Activated CD4-positive, alpha-beta T cell treated with anti-CD3 and anti-CD28 coated beads for 4 hours (primary cell): ENCODE data around the gene ARL6IP5.

Source experiments
- DNase-seq, 2 donors: peaks; one replicate each; pipeline ENCODE4 v3.0.0-alpha.2; 2020

ARL6IP5 gene, protein sequence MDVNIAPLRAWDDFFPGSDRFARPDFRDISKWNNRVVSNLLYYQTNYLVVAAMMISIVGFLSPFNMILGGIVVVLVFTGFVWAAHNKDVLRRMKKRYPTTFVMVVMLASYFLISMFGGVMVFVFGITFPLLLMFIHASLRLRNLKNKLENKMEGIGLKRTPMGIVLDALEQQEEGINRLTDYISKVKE

DNA sequence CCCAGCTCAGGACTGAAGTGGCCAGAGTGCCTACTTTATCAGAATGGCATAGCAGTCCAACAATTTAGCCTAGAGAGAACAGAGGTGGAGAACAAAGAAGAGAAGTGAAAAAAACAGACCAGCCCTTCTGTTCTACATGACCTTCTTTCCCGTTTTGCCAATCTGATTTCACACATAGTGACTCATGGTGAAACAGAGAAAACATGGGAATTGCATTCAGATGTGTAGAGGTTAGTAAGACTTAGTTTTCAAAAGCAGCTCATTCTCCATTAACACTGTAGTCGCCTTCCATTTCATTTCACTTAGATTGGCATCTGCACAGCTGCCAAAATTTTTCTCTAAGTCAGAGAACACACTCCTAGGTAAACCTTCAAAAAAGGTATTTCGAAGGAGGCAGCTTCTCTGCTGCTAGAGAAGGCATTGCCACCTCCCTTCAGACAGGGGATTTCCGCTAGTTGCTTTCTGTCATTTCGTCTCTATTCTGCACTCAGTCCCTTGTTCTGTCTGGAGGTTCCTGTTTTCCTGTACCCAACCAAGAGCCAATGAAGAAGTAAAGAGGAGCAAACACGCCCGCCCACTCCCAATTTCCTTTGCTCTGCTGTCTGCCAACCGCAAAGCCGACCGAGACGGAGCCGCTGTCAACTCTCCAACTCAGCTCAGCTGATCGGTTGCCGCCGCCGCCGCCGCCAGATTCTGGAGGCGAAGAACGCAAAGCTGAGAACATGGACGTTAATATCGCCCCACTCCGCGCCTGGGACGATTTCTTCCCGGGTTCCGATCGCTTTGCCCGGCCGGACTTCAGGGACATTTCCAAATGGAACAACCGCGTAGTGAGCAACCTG lies at the start of gene ARL6IP5:
TSS of gene ARL6IP5 (plus strand) at position 612 of the 842 bp plus-strand sequence. CDS start at position 723, 111 bp downstream.
- peak; percentile 87 to 89 for DNase-seq

DNA sequence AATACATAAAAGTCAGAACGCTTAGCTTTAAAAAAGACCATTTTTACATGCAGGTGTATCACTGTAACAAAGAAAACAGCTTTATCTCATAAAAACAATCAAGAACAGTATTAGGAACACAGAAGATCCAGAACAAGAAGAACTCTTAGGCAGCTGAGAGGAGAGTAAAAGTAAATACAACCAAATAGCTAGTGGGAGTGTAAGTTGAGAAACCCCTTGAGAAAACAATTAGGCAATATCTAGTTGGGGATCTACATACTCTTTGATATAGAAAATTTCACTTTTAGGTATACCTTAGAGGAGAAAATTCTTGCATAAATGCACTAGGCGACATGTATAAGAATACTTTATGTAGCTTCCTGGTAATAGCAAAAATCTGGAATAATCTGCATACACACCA lies 40.1 kb upstream of the ARL6IP5 start:
- DNase-seq = no peak

DNA sequence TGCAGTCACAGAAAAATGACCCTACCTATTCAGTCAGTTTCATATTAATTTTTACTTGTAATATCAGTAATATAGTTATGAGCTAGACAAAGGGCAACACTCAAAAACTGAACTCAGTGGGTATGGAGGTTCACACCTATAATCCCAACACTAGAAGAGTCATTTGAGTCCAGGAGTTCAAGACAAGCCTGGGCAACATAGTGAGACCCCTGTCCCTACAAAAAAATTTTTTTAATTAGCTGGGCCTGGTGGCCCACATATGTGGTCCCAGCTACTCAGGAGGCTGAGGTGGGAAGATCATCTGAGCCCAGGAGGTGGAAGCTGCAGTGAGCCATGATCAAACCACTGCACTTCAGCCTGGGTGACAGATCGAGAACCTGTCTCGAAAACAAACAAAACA lies 35.7 kb upstream of the ARL6IP5 start:
- DNase-seq = no peak

DNA sequence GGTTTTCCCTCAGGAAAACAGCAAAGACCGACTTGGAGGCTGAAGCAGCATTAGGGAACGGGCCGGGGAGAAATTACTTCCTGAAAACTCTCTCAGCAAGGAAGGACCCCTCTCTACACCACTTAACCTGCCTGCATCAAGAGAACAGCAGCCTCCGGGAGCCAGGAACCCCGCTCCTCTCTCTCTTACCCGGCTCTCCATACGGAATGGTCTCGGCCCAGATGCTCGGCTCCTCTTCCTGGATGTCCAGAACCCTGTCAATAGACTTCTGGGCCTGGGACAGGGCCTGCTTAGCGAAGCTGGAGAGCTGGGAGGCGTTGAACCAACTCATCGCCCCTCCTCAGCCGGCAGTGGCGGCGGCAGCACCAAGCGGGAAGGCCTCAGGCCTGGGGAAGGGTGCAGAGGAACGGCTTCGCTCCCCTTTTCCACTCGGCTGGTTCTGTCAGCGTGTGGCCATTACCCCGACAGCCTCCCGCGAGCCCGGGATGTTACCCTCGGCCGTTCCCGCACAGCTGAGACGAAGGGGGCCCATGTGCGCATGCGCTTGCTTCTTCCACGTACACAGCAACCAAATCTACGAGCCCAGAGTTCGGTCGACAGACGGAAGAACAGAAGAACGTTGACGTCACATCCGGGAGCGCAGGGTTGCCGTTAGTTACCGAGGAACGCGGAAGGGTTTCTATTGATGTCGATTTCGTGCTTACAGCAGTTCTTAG lies 32.8 kb upstream of the ARL6IP5 start, which contains the start of gene TMF1:
TSS of gene TMF1 (minus strand) at position 578 of the 716 bp plus-strand sequence. CDS start at position 331, 247 bp downstream.
- peak; percentile 97 to 98 for DNase-seq

DNA sequence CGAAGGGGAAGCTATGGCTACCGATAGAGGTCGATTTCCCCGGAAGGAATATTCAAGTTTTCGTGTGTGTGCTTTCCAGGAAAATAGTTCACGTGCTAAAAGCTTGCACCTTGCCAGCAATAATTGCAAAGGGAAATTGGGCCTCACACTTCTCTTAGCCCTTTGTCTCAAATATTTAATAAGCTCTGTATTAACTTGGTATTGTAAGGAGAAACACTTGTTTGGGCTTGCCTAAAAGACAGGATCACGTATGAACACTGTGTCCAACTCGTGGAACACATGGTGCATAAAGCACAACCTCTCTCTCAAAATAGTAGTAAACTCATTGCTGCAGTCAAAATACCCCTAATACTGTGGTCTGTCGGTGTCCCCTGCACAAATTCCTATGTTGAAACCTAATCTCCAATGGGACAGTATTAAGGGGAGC lies 32.3 kb upstream of the ARL6IP5 start:
- DNase-seq = no peak

DNA sequence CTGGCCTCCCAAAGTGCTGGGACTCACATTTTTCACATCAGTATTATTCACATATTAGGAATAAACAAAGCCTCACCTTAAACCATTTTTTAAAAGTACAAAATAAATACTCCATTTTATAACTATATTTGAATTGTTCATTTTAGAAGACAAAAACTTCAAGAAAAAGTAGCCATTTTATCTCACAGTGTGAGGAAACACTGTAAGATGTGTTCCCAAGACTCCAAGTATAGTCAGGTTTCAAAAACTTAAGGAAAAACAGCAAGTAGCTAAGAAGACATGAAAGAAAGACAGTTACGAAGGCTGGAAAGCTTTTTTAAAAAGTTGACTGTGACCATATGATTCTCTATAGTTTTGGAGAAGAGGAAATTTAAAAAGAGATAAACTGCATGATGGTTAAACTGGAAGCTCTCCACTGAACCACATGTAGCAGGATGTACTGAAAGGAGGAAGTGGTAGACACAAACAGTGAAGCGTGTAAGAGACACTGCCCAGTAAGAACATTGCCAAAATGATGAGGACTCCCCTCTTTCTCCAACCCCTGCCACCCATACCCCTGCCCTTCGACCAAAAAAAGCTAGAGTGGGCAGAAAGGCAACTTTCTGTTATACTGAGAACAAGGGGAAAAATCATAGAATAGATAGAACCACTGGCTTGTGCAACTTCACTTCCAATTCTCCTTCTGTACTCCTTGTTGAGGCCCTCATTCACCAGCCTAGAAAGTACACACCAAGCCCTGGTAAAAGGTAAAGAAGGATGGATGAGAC lies 26.4 kb upstream of the ARL6IP5 start:
- DNase-seq = no peak

DNA sequence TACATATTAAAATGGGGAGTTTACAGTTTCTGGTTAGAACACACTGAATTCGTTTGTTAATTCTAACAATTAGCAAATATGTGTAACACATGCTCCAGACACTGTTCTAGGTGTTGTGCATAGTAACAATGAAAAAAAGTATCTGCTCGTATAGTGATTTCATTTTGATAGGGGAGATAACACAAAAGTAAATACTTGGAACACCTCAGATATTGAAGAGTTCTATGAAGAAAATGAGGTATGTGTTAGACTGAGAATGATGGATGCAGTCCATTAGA lies 25.9 kb upstream of the ARL6IP5 start:
- DNase-seq = no peak

DNA sequence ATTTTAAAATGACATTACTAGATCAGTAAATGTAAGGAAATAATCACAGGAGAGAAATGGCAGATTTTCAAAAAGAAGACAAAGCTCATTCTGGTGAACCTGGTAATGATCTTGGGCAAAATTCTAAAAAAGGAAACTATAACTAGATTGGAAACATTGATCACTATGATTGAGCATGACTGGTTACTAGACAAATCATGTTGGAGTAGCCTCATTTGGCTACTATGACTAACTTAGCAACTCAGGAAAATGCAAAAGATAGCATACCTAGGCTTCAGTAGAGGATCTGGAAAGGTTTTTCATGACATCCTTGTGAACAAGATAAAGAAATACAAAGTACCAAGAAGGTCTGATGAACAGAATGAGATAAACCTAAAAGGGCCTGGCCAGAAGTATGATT lies 25.0 kb upstream of the ARL6IP5 start:
- no peak for DNase-seq

DNA sequence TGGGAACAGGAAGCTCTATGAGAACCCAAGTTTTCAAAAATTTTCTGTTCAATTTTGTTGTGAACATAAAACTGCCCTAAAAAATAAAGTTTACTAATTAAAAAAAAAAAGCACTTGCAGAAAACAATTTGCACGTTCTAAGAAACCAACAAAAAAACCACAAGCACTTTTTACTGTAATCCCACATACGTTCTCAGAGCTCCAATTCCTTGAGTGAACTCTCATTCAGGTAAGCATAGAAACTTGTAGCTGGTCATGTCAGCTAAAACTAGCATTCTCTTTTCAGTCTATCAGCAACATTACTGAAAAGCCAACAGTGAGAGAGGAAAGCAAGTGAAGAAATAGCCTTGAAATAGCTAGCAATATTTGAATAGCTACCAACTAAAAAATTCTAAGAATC lies 21.1 kb upstream of the ARL6IP5 start:
- DNase-seq = no peak

DNA sequence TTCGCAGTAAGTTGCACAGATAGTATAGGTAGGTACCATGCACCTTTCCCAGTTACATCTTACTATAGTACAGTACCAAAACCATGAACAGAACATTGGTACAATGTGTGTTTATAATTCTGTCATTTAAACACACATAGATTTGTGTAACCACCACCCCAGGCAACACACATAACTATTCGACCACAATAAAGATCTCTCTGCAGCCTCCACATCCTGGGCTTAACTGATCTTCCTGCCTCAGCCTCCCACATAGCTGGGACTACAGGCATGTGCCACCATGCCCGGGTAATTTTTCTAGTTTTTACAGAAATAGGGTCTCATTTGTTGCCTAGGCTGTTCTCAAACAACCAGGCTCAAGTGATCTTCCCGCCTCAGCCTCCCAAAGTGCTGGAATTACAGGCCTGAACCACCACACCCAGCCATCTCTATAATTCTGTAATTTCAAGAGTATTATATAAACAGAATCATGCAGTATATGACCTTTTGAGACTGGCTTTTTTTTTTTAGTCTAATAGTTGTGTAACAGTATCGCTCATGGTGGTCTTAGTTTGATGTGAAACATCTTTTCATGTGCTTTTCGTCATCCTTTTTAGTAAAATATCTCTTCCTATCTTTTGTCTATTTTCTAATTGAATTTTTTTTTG lies 19.3 kb upstream of the ARL6IP5 start:
- peak in 1 of 2 donors; percentile 5 for DNase-seq

DNA sequence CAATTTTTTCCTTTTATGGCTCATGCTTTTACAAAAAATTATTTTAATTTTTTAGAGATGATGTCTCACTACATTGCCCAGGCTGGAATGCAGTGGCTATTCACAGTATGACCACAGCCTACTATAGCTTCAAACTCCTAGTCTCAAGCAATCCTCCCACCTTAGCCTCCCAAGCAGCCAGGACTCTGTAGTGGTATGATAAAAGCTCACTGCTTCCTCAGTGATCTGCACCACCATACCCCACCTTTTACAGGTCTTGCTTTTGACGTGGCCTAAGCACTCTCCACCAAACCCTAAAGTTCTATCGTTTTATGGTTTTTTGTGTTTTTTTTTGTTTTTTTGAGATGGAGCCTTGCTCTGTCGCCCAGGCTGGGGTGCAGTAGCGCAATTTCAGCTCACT lies 18.6 kb upstream of the ARL6IP5 start:
- no peak for DNase-seq

DNA sequence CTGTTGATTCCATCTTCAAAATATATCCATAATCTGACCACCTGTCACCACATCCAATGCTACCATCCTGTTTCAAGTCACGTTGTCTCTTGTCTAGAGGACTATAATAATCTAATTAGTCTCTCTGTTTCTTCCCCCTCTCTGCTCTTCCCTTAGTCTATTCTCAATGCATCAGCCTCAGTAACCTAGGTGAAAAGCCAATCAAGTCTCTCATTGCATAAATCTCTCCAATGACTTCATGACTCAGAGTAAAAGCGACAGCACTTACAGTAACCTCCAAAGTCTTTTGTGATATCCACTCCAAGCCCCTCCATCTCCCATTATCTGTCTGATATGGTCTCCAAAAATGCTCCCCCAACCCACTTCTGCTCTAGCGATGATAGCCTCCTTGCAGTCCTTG lies 11.8 kb upstream of the ARL6IP5 start:
- no peak for DNase-seq

DNA sequence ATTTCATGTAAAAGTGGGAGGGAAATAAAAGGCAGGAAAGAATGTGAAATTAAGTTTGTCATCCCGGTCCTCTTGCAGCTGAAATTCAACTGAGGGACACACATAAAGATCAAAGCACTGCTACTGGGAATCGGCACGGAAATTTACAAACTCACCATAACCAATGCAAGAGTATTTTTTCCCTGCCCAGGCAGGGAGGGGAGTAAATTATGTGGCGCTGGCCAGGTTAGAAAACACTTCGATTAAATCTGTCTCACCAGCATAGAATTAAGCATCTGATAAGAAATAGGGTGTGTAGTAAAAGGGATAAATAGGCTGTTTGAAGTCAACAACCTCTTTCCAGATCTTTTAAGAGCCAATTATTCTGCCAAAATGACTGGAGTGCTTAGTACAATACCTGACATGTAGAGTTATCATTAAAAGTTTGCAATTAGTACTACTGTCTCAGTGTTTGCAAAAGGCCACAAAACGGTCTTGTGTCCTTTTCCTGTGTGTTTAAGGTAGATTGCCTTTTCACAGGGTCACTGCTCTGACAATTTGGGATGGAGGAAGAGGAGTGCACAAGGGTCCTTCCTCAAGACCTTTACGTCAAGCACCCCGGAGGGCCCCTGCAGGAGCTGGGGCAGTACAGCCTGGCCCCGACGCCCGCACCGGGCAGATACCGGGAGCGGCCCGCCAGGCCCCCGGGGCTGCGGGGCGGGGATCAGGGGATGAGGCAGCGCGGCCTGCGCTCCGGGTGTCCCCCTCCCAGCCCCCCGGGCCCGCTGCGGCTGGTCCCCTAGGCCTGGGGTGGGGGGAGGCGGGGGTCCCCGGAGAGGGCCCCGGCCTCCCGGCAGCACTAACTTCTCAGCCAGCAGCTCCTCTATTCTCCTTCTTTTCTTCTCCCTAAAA lies 5.2 kb upstream of the ARL6IP5 start:
- peak in 1 of 2 donors; percentile 14 for DNase-seq

DNA sequence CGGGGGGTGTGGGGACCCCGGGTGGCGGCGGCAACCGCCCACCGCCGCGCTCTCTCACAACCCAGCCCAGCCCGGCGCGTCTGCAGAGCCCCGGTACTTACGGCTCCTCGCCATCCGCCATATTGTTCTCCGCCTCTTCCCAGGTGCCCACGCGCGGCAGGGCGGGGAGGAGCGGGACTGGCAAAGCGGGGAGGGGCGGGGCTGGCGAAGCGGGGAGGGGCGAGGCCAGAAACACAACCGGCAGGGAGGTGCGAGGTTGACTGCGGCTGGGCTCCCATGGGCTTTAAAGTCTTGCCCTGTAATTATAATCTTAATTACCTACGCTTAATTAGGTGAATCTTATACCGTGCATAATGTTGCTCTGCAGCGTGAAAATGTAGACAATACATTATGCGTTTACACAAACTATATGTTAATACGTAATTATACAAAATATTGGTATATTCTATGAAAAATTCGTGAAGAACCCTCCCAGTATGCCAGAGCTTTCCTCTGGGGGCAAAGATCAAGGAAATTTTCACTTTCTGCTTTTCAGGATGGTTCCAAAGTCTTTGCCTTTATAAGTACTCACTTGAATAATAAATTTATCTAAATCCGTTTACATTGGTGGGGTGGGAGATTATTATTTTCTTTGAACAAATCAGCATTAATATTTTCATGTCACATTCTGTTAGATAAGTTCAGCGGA lies 4.4 kb upstream of the ARL6IP5 start, which contains the start of gene UBA3:
TSS of gene UBA3 (minus strand) at position 133 of the 688 bp plus-strand sequence. CDS start at position 121, 12 bp downstream.
- peak; percentile 93 to 94 for DNase-seq

DNA sequence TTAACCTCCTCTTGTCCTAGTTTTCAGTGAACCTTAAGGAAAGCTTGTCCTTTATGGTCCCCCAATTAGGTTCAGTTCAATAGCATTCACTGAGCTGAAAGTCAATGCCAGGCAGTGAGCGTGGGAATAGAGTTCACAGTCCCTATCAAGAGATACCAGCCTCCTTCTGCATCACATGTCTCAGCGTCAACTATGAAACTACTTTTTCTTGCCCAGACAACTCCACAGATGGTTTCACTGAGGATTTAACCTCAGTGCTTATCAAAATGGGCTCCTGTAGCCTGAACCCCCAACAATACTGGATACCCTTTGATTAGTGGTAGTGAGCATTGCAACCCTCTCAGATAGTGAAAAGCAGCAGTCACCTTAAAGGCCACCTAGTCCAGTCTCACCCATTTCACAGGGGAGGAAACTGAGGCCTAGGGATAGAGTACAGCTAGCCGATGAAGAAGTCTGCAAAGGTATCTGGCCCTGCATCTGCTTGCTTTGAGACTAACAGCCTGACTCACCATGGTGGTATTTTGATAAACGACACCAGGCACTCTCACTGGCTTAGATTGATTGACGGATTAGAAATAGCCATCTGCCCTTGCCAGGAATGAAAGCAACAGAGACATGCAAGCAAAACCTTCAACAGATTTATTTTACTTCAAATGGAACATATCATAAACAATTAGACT lies 3.0 kb upstream of the ARL6IP5 start:
- DNase-seq = no peak

DNA sequence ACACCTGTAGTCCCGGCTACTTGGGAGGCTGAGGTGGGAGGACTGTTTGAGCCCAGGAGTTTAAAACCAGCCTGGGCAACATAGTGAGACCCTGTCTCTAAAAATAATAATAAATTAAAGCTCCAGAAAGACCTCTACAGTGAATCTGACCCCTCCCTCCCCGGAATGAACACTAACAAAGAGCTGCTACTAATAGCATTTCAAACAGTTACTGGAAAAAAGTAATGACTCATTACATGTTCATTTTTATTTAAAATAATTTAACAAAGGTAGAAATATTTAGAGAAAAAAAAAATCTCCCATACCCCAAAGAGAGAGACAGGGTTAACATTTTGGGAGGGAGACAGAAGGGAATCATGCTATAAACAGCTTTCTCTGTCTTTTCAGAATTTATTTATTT lies 2.4 kb upstream of the ARL6IP5 start:
- DNase-seq = peak in 1 of 2 donors; percentile 19

DNA sequence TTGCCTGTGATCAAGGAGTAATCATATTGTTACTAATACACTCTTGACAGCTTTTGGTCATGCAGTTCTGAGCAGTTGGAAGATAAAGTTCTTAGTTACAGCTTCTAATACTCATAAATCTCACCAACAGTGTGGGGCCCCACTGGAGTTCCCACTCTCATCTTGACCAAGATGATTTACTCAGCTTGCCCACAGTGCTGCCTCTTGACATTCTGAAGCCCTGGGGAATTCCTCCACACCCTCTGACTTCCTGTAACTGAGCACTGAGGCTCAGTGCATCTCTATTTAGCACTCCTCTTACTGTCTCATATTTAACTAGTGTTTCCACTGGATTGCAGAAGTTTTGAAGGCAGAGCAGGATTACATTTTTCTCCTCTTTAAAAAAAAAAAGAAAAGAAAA lies 1.9 kb upstream of the ARL6IP5 start:
- DNase-seq = peak; percentile 71 to 72

DNA sequence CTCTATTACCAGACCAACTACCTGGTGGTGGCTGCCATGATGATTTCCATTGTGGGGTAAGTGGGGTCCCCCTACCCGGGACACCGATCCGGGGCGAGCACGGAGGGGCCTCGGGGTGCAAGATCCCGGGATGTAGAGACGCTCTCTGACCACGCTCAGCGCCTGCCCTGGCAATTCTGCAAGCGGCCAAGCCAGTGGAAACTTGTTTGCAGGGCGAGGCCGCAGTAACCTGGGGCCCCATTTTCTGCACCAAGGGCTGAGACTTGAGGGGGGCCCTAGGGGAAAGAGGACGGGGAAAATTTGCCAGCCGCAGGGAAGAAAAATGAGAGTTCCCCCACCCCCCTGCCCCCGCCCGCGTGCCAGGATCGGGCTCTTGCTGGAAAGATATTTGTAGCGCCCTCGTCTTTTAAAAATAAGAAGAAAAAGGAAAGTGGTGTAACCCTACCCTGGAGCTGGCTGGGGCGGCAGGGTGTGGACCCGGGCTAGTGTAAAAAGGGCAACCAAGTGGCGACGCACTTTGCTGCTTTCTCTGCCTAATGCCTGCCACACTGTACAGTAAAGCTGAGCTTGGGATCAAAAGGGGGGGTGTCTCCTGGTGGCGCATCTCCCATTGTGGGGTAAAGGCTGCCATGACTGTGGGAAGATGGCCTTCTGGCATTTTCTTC lies 563 bp downstream of the ARL6IP5 start:
- DNase-seq = peak in 1 of 2 donors; percentile 19
